Measurements from ENCODE around the gene SNAP91.
"Not testable (repeated sequence)": the region's sequence is repeated elsewhere in the genome, so short reads cannot be mapped to it uniquely, and the experiment has no call there.

Gene SNAP91

GRCh38 chr6:83556871-83557270 is 152.0 kb downstream of the SNAP91 start:
- H3K27me3 Mint-ChIP-seq (ENCODE audit: low read depth) = no peaks in the 10 kb centered on the region
- peaks cover 4% of the 10 kb centered on the region for H3K9me3 Mint-ChIP-seq
- H3K36me3 Mint-ChIP-seq (ENCODE audit: low read depth) = no peaks in the 10 kb centered on the region
- no peaks in the 10 kb centered on the region for H3K4me1 Mint-ChIP-seq
- TF ChIP-seq CTCF (IDR thresholded peaks at IDR 0.05; ENCODE audit: unreplicated experiment in 3 of 3) = no peak
- no peak overlapping the region for H3K4me3 Mint-ChIP-seq
- peak overlapping the region in 1 of 3 experiments; percentile 58 for H3K27ac Mint-ChIP-seq

GRCh38 chr6:83551748-83552147 is 157.2 kb downstream of the SNAP91 start:
- not testable (repeated sequence) for H3K27me3 Mint-ChIP-seq (ENCODE audit: low read depth); H3K36me3 Mint-ChIP-seq (ENCODE audit: low read depth); H3K4me1 Mint-ChIP-seq; H3K27ac Mint-ChIP-seq; H3K4me3 Mint-ChIP-seq
- peaks cover 12% of the 10 kb centered on the region for H3K9me3 Mint-ChIP-seq

- peaks cover 12% of the 10 kb centered on the region for H3K9me3 Mint-ChIP-seq
- H3K4me1 Mint-ChIP-seq; H3K27ac Mint-ChIP-seq; H3K4me3 Mint-ChIP-seq; H3K27me3 Mint-ChIP-seq (ENCODE audit: low read depth); H3K36me3 Mint-ChIP-seq (ENCODE audit: low read depth): not testable (repeated sequence)
Observed at GRCh38 chr6:83550482-83550881, 158.4 kb downstream of the SNAP91 start.

GRCh38 chr6:83546636-83547035 is 162.3 kb downstream of the SNAP91 start:
- H3K4me1 Mint-ChIP-seq = no peaks in the 10 kb centered on the region
- H3K36me3 Mint-ChIP-seq (ENCODE audit: low read depth) = no peaks in the 10 kb centered on the region
- peaks cover 6% of the 10 kb centered on the region for H3K27me3 Mint-ChIP-seq (ENCODE audit: low read depth)
- no peak for TF ChIP-seq CTCF (IDR thresholded peaks at IDR 0.05; ENCODE audit: unreplicated experiment in 3 of 3)
- no peak overlapping the region for H3K4me3 Mint-ChIP-seq
- H3K9me3 Mint-ChIP-seq = peaks cover 23% of the 10 kb centered on the region
- no peak overlapping the region for H3K27ac Mint-ChIP-seq

- Mint-ChIP-seq H3K4me3 (no peak overlapping the region), H3K27ac (no peak overlapping the region), H3K27me3 (ENCODE audit: low read depth) (peaks cover 3% of the 10 kb centered on the region), H3K4me1 (no peaks in the 10 kb centered on the region), H3K36me3 (ENCODE audit: low read depth) (no peaks in the 10 kb centered on the region), H3K9me3 (peaks cover 16% of the 10 kb centered on the region)
- TF ChIP-seq CTCF (IDR thresholded peaks at IDR 0.05; ENCODE audit: unreplicated experiment in 3 of 3) = no peak
Observed at GRCh38 chr6:83539678-83540077, 169.2 kb downstream of the SNAP91 start.

- Mint-ChIP-seq H3K27ac (no peak overlapping the region), H3K36me3 (ENCODE audit: low read depth) (no peaks in the 10 kb centered on the region), H3K9me3 (peaks cover 7% of the 10 kb centered on the region), H3K4me1 (no peaks in the 10 kb centered on the region), H3K4me3 (no peak overlapping the region), H3K27me3 (ENCODE audit: low read depth) (no peaks in the 10 kb centered on the region)
- TF ChIP-seq CTCF (IDR thresholded peaks at IDR 0.05; ENCODE audit: unreplicated experiment in 3 of 3) = no peak
Observed at GRCh38 chr6:83536647-83537589, 172.0 kb downstream of the SNAP91 start.

Measured in nephron (organoid).